Activated gamma-delta T cell treated with Interleukin-2 at 50 U/mL for 16 hours (primary cell): ENCODE data around the gene ZNF784.
A peak's percentile ranks its signal among the peaks of the same experiment; 100 is the strongest.

ENCODE experiments used
- DNase-seq: peaks from one replicate; pipeline ENCODE4 v3.0.0-alpha.2; 2020

The ZNF784 gene

DNA sequence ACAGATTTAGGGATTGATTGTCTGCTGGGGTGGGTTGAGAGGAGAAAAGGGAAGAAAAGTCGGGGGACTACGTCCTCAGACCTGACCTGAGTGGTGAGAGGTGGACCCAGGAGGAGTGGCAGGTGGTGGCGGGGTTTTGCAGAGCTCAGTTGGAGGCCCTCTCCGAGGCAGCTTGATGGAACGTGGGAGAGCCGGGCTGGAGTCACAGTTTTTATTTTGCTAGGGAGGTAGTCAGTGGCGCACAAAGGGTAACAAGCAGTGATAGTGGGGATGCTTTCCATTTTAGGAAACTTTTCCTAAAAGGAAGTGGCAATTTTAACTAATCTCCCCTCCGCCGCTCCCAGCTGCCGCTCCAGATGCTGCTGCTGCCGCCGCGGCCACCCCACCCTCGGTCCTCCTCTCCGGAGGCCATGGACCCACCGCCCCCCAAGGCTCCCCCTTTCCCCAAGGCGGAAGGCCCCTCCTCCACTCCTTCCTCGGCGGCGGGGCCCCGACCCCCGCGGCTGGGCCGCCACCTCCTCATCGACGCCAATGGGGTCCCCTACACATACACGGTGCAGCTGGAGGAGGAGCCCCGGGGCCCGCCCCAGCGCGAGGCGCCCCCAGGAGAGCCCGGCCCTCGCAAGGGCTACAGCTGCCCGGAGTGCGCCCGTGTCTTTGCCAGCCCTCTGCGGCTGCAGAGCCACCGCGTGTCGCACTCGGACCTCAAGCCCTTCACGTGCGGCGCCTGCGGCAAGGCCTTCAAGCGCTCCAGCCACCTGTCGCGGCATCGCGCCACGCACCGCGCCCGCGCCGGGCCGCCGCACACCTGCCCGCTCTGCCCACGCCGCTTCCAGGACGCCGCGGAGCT, 18.0 kb upstream of the ZNF784 start:
- no peak for DNase-seq

GRCh38 chr19:55641426-55642152, 17.2 kb upstream of the ZNF784 start:
- peak; percentile 27 for DNase-seq

DNA sequence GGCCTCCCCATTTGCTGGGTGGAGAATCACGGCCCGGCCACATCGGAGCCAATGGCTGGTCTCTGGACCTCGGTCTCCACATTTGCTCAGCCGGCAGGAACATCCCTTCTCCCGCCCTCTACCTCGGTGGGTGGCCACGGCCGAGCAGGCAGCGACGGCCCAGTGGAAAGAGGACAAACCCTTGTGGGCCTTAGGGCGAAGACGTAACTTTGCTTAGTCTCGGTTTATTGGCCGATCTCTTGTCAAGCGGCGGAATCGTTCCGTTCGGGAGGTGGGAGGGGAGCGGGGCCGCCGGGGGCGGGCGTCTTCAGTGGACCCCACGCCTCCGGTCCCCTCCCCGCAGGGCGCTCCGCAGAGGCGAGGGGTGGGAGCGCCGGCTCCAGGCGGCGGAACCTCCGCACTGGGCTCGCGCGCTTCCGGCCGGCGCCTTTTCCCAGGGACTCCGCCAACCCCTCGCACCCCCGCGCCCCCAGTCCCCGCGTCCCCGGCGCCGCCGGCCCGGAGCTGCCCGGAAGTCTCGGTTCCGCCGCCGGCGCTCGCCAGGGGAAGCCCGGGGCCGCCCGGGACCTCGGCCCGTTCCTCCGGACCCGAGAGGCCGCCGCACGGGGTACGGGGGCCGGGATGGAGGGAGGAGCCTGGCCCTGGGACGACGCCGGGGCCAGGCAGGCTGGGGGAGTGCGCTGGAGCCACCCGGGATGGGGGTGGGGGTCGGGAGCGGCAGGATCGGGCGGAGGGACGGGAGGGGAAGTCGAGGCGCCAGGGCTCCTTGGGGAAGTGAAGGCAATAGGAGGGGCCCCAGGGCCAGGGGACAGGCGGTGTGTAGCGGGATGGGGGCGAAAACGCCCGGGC, 16.4 kb upstream of the ZNF784 start, which contains the start of gene ZNF580:
TSS of gene ZNF580 (plus strand) at position 426 of the 849 bp plus-strand sequence. CDS start 1,507 bp downstream, outside the sequence.
- DNase-seq = peak; percentile 41

DNA sequence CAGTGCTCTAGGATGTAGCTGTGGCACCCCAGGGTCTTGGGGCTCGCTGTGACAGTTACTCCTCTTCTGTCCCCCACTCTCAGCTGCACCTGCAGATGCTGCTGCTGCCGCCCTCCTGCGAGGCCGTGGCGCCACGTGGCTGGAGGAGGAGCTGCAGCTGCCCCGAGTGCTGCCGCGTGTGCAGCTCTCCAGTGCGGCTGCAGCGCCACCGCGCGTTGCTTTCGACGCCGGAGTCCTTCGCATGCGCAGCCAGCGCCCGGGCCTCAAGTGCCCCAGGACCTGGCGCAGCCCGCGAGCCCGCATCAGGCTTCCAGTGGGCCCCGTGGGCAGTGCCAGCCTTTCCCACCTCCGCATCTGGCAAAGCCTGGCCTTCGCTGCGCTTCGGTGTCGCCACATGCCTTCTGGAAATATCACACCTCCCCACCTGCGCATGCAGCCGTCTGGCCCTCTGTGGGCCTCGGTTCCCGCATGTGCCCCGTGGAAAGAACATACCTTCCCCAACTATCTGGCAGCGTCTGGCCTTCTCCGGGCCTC, 15.7 kb upstream of the ZNF784 start:
- DNase-seq = peak; percentile 65

DNA sequence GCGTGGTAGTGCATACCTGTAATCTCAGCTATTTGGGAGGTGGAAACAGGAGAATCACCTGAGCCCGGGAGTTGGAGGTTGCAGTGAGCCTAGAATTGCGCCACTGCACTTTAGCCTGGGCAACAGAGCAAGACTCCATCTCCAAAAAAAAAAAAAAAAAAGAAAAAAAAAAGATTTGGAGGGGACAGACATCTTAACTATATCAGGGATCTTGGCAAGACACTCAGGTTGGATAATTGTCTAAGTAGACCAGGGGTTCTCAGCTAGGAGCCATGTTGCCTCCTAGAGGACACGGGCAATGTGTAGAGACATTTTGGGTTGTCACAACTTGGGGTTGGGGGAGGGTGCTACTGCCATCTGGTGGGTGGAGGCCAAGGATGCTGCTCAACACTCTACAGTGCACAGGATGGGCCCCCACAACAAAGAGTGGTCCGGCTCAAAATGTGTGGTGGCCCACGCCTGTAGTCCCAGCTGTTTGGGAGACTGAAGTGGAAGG, 14.5 kb upstream of the ZNF784 start:
- DNase-seq = peak; percentile 55

DNA sequence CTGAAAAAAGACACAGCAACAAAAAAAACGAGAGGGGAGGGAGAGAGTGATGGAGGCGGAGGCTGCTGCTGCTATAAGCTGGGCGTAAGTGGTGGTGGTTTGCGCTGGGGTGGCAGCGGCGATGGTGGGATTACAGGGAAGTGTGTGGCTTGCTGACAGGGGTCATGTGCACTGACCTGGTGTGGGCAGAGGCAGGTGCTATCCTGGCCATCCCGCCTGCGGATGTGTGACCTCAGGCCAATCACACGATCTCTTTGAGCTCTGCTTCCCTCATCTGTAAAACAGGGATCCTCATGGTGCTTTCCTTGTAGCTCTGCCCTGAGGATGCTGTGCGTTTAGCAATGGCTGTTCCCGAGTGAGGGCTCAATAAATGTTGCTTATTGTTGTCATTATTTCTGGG, 13.2 kb upstream of the ZNF784 start:
- no peak for DNase-seq

- DNase-seq = no peak
Measured at GRCh38 chr19:55636723-55637122, 12.4 kb upstream of the ZNF784 start.

- no peak for DNase-seq
Measured at GRCh38 chr19:55635856-55636440, 11.6 kb upstream of the ZNF784 start.

- DNase-seq = no peak
Measured at GRCh38 chr19:55635334-55635717, 11.0 kb upstream of the ZNF784 start.

- no peak for DNase-seq
Measured at GRCh38 chr19:55633861-55634260, 9.5 kb upstream of the ZNF784 start.

GRCh38 chr19:55632463-55632834, 8.1 kb upstream of the ZNF784 start:
- DNase-seq = peak; percentile 95

DNA sequence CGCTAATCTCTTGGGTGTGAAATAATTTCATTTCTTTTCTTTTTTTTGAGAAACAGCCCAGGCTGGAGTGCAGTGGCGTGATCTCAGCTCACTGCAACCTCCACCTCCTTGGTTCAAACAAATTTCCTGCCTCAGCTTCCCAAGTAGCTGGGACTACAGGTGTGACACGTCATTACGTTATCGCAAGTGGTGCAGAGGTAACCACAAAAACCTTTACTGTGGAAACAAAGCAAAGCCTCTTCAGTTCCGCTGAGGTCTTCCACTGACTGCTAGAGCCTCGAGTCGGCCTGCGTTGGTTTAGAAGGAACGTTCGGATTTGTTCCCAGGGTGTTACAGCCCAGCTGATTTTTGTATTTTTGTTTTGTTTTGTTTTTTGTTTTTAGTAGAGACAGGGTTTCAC, 2.0 kb upstream of the ZNF784 start:
- peak; percentile 50 for DNase-seq

- no peak for DNase-seq
Measured at GRCh38 chr19:55625004-55625326, 599 bp upstream of the ZNF784 start.

DNA sequence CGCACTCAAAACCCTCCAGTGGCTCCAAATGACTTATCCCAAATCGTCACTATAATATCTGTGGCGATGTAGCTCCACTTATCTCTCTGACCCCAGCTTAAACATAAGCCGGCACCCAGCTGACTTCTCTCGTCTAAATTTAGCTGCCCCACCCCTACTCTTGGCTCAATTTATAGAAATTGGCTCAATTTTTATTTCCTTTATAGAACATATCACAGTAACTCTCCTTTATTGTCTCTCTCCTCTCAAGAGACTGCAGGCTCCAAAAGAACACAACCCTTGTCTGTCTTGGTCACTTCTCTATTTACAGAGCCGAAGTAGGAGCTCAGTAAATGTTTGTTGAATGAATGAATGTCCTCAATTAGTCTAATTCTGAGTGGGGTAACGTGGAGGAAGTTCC, 805 bp downstream of the ZNF784 start:
- DNase-seq = no peak

GRCh38 chr19:55623130-55623529, 1.2 kb downstream of the ZNF784 start:
- no peak for DNase-seq

- no peak for DNase-seq
Measured at GRCh38 chr19:55622242-55622969, 2.0 kb downstream of the ZNF784 start.

DNA sequence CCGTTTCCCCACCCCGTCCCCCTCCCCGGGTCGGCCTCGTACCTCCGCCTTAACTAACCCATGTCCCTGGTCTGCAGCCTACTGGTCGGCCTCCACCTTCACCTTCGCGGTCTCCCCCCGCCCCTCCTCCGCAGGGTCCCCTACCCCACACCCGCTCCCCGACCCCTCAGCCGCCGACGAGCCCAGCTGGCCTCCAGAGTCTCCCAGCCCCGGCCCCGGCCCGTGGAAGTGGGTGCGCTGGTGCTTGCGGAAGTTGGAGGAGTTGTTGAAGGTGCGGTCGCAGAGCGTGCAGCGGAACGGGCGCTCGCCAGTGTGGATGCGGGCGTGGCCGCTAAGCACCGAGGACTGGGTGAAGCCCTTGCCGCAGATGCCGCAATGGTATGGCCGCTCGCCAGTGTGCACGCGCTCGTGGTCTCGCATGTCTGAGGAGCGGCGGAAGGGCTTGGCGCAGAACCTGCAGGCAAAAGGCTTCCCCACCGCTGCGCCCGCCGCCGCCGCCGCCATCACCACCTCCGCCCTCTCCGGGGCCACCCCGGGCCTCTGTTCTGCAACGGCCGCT, 2.6 kb downstream of the ZNF784 start:
- no peak for DNase-seq

- no peak for DNase-seq
Measured at GRCh38 chr19:55621205-55621672, 3.1 kb downstream of the ZNF784 start.

GRCh38 chr19:55620410-55621204, 3.8 kb downstream of the ZNF784 start:
- no peak for DNase-seq

GRCh38 chr19:55619286-55619685, 5.1 kb downstream of the ZNF784 start:
- DNase-seq = no peak
